Ishikawa (cell line): Measurements from ENCODE around the gene ELAVL1.

Source experiments
- CEBPB ChIP-seq: IDR thresholded peaks from 2 replicates; pipeline ENCODE4 v1.6.1; 2012
- CREB1 ChIP-seq: IDR thresholded peaks from 2 replicates; pipeline ENCODE4 v1.6.1; 2012; ENCODE audit warnings: low read depth
- EGR1 ChIP-seq: IDR thresholded peaks from 2 replicates; pipeline ENCODE4 v1.6.1; 2012
- EP300 ChIP-seq: IDR thresholded peaks from 2 replicates; pipeline ENCODE4 v1.6.1; 2012; ENCODE audit warnings: borderline replicate concordance
- FOXM1 ChIP-seq: IDR thresholded peaks from 2 replicates; pipeline ENCODE4 v1.6.1; 2012; ENCODE audit warnings: low read depth, borderline replicate concordance
- NFIC ChIP-seq: IDR thresholded peaks from 2 replicates; pipeline ENCODE4 v1.6.1; 2012
- RAD21 ChIP-seq: IDR thresholded peaks from 2 replicates; pipeline ENCODE4 v1.6.1; 2012; ENCODE audit warnings: low read depth
- TAF1 ChIP-seq: IDR thresholded peaks from 2 replicates; pipeline ENCODE4 v1.6.1; 2012; ENCODE audit warnings: low read depth, mild to moderate bottlenecking
- TCF12 ChIP-seq: IDR thresholded peaks from 2 replicates; pipeline ENCODE4 v1.6.1; 2012; ENCODE audit warnings: low read depth
- TEAD4 ChIP-seq: IDR thresholded peaks from 2 replicates; pipeline ENCODE4 v1.6.1; 2012
- YY1 ChIP-seq: IDR thresholded peaks from 2 replicates; pipeline ENCODE4 v1.6.1; 2012; ENCODE audit warnings: low read depth
- ZBTB7A ChIP-seq: IDR thresholded peaks from 2 replicates; pipeline ENCODE4 v1.6.1; 2012; ENCODE audit warnings: low read depth
- TF ChIP-seq, protein P1 (sequence below): IDR thresholded peaks from 2 replicates; pipeline ENCODE4 v1.6.1; 2012
- TF ChIP-seq, protein P2 (sequence below): IDR thresholded peaks from 2 replicates; pipeline ENCODE4 v1.6.1; 2012
- TF ChIP-seq, protein P3 (sequence below): IDR thresholded peaks from 2 replicates; pipeline ENCODE4 v1.6.1; 2012; ENCODE audit warnings: low read depth, mild to moderate bottlenecking

Gene ELAVL1

DNA sequence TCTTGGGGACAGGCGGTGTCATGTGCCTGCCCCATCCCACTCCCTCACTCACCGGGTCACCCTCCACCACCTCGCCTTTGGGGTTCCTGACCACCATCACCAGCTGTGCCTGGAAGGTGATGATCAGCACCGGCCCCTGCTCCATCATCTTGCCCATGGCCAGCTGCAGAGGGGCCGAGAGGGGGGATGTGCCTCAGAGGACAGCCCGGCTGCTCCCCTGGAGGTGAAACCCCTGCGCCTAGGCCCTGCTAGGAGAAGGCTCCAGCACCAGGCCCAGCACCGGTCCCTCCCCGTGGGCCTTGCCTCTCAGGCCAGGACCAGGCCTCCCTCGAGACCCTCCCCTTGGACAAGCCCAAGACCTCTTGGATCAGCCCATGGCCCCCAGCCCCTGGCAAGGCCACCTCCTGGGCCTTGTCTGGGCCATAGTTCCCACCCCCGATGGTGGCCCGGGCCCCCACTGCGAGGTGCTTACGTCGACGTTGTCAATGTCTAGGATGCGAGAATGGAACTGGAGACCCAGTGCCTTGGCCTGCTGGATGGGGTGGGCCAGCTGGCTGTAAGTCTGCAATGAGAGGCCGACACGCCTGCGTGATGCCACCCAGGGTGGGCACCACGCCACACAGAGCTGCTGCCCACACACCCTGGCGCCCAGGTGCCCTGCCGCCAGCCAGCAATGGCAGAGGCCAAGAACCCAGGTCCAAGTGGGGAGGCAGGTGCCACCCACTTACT is 77.7 kb downstream of the ELAVL1 start:
- TF ChIP-seq, protein P1, sequence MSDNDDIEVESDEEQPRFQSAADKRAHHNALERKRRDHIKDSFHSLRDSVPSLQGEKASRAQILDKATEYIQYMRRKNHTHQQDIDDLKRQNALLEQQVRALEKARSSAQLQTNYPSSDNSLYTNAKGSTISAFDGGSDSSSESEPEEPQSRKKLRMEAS = no peak
- TF ChIP-seq TAF1 (no peak), EP300 (no peak), EGR1 (no peak), TCF12 (no peak), ZBTB7A (no peak), RAD21 (no peak), NFIC (no peak), FOXM1 (no peak), YY1 (no peak), CEBPB (no peak), CREB1 (no peak), TEAD4 (no peak)
- TF ChIP-seq, protein P2, sequence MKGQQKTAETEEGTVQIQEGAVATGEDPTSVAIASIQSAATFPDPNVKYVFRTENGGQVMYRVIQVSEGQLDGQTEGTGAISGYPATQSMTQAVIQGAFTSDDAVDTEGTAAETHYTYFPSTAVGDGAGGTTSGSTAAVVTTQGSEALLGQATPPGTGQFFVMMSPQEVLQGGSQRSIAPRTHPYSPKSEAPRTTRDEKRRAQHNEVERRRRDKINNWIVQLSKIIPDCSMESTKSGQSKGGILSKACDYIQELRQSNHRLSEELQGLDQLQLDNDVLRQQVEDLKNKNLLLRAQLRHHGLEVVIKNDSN = no peak
- TF ChIP-seq, protein P3, sequence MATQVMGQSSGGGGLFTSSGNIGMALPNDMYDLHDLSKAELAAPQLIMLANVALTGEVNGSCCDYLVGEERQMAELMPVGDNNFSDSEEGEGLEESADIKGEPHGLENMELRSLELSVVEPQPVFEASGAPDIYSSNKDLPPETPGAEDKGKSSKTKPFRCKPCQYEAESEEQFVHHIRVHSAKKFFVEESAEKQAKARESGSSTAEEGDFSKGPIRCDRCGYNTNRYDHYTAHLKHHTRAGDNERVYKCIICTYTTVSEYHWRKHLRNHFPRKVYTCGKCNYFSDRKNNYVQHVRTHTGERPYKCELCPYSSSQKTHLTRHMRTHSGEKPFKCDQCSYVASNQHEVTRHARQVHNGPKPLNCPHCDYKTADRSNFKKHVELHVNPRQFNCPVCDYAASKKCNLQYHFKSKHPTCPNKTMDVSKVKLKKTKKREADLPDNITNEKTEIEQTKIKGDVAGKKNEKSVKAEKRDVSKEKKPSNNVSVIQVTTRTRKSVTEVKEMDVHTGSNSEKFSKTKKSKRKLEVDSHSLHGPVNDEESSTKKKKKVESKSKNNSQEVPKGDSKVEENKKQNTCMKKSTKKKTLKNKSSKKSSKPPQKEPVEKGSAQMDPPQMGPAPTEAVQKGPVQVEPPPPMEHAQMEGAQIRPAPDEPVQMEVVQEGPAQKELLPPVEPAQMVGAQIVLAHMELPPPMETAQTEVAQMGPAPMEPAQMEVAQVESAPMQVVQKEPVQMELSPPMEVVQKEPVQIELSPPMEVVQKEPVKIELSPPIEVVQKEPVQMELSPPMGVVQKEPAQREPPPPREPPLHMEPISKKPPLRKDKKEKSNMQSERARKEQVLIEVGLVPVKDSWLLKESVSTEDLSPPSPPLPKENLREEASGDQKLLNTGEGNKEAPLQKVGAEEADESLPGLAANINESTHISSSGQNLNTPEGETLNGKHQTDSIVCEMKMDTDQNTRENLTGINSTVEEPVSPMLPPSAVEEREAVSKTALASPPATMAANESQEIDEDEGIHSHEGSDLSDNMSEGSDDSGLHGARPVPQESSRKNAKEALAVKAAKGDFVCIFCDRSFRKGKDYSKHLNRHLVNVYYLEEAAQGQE = no peak

DNA sequence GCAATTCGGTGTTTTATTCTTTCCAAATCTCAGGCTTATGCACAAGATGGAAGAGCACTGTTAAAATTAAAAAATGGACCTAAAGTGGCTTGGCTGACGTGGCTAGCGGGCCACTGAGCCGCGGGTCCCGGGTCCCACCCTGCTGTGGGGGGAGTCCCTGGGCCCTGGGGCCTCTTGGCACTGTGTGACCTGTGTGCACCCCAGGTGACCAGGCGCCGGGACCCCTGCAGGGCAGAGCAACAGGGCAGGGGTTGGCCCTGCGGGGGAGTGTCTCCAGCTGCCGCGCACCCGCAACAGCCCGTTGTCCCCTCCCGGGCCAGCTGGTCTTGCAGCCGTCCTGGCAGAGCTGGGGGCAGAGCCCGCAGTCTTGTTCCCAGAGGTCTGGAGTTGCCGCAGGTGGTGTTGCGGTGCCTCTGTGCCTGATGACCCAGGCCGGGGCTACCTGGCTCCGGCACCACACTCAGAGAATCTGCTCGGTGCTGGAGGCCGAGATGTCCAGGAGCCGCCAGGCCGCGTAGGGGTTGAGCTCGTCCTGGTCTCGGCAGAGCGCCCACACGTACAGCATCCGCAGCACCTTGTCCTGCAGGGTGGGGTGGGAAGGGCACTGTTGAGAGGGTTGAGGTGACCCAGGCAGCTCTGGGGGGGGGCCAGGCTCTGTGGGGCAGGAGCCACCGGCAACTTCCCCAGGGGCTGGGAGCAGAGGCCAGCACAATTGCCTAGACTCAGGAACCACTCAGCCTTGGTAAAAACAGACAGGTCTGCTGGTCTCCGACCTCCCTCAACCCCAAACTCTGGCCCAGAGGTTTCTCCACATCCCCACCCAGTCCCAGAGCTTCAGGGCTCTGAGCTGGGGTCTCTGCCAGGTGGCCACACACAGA is 78.5 kb downstream of the ELAVL1 start:
- TF ChIP-seq TCF12 = no peak
- TF ChIP-seq, protein P3 = no peak
- TF ChIP-seq YY1 = no peak
- TF ChIP-seq, protein P2 = no peak
- TF ChIP-seq CREB1 = no peak
- no peak for TF ChIP-seq RAD21
- no peak for TF ChIP-seq TEAD4
- TF ChIP-seq TAF1 = no peak
- no peak for TF ChIP-seq ZBTB7A
- no peak for TF ChIP-seq FOXM1
- TF ChIP-seq CEBPB = no peak
- no peak for TF ChIP-seq EGR1
- TF ChIP-seq, protein P1 = no peak
- TF ChIP-seq NFIC = no peak

DNA sequence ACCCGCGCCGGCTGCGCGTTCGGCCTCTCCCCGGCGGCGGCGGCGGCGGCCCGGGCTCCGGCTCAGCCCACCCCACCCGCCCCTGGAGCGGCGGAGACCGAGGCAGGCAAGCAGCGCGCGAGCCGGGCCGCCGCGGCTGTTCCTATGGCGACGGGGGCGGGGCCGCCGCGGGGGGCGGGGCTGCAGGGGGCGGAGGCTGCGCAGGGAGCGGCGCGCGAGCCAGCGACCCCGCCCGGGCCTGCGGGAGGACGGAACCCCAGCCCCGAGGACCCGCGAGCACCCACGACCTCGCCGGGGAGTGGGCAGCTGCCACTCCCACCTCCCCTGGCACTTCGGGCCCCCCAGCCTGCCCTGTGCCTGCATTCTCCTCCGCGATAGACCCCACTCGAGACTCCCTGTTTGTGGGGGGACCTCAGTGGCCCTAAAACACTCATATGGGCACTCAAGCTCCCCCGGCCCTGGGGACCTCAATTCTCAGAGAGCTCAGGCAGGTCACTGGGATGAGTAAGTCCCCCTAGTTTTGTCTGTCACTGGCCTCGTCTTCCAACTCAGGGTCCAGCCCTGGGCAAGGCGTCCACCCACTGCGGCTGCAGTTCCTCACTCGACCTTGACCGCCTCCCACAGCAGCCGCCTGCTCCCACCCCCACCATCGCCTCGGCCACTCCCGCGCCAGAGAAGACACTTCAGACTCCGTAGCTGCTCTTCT is 79.3 kb downstream of the ELAVL1 start, which contains the start of gene CTXN1:
CTXN1 (minus strand) TSS at position 115 of the 706 bp plus-strand sequence. CDS start 597 bp downstream, outside the sequence.
- TF ChIP-seq, protein P3 = no peak
- no peak for TF ChIP-seq EGR1
- TF ChIP-seq CEBPB = no peak
- TF ChIP-seq FOXM1 = no peak
- TF ChIP-seq, protein P2 = no peak
- 0 out of 2 replicates have a peak, but pooled peaks have one; percentile 13 for TF ChIP-seq TCF12
- no peak for TF ChIP-seq TEAD4
- TF ChIP-seq, protein P1 = 0 out of 2 replicates have a peak, but pooled peaks have one; percentile 18
- no peak for TF ChIP-seq NFIC
- no peak for TF ChIP-seq CREB1
- TF ChIP-seq YY1 = no peak
- TF ChIP-seq ZBTB7A = no peak
- TF ChIP-seq RAD21 = no peak
